ENCODE results near the gene ZBED4.

DNA sequence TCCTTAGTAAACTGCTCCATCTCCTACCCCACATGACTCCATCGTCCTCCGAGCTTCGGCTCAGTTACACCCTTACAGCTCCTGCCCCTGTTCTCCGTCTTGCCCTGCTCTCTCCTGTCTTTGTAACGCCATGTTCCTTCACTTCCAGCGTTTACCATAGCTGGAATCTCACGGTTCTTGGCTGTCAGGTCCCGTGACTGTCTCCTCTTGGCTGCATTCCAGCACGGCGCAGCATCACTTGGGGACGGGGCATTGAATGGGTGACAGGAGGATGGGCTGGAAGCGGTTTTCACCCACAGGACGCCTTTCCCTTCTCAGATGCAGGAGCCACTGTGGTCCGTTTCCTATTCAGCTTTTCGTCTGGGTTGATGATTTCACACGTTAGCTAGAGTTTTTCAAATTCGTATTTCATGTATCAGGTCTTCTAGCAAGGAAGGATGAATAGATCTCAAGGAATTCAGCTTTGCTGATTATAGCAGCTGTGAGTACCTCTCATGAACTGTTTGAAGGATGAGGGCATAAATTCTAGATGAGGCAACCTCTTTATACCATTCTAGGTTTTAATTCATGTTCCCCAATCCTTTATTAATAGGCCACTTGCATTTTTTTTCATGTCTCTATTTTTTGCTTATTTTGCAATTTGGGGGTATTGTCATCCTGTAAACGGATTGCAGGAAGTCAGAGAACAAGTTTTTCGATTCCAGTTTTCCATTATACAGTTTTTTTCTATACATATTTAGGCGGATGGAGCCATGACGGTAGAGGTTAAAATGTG, 29.1 kb downstream of the ZBED4 start:
- TF ChIP-seq POLR2A (IDR thresholded peaks at IDR 0.05; ENCODE audit: low read depth, low read length) (no peak), POLR2AphosphoS5 (IDR thresholded peaks at IDR 0.05; ENCODE audit: low read depth, low read length) (no peak), SPI1 (IDR thresholded peaks at IDR 0.05; ENCODE audit: low read depth, low read length) (no peak)

All from GM12891 (cell line).